Suprapubic skin (tissue), 4 donors: ENCODE results near the gene TRIM66. TPM values are rescaled to one million over a fixed set of nuclear protein-coding genes. Genes with fewer than 3 reads are reported as not detected.

Source experiments
- DNase-seq, 2 donors: peaks; one replicate each; pipeline ENCODE4 v3.0.0-alpha.2; 2019; ENCODE audit warnings: low spot score in 2 of 2
- H3K27ac ChIP-seq: fragments of 200-600 bp; sonication (generic); one replicate; pipeline ENCODE4 v1.5.1; 2019
- H3K27me3 ChIP-seq: fragments of 200-600 bp; sonication (generic); one replicate; pipeline ENCODE4 v1.5.1; 2019
- H3K36me3 ChIP-seq: fragments of 200-600 bp; sonication (generic); one replicate; pipeline ENCODE4 v1.5.1; 2019
- H3K4me1 ChIP-seq: fragments of 200-600 bp; sonication (generic); one replicate; pipeline ENCODE4 v1.5.1; 2019
- H3K4me3 ChIP-seq: fragments of 200-600 bp; sonication (generic); one replicate; pipeline ENCODE4 v1.5.1; 2019; ENCODE audit warnings: mild to moderate bottlenecking
- H3K9me3 ChIP-seq: fragments of 200-600 bp; sonication (generic); one replicate; pipeline ENCODE4 v1.5.1; 2019
- EP300 ChIP-seq: sonication (generic); formaldehyde crosslinking; IDR thresholded peaks from one replicate; pipeline ENCODE4 v1.6.1; 2017; ENCODE audit warnings: antibody characterized with exemption
- POLR2A ChIP-seq, 2 donors: fragments of 450-650 bp; IDR thresholded peaks; one replicate each; pipeline ENCODE4 v1.6.1; 2017; ENCODE audit warnings: antibody characterized with exemption in 2 of 2, mild to moderate bottlenecking in 2 of 2, moderate library complexity in 2 of 2
- POLR2AphosphoS5 ChIP-seq, 3 donors: sonication (generic); formaldehyde crosslinking; IDR thresholded peaks; one replicate each; pipeline ENCODE4 v1.6.1; 2017; ENCODE audit warnings: antibody characterized with exemption in 3 of 3
- WGBS: methylation state at CpG from one replicate; pipeline ENCODE4 v1.1.5; 2018; 5-methylcytosine and 5-hydroxymethylcytosine counted together
- total RNA-seq, 4 donors: library from RNA; depleted of rRNA; stranded (reverse); fragments of >200 nt; gene quantifications; one replicate each; pipeline ENCODE4 v1.1.0, GENCODE V29; 2016
- TF ChIP-seq, protein P1 (sequence below), 2 donors: fragments of 200-600 bp in 1 of 2; fragments of 450-650 bp in 1 of 2; sonication (generic) in 1 of 2; IDR thresholded peaks; one replicate each; pipeline ENCODE4 v1.5.1; 2016 to 2019; ENCODE audit warnings: antibody characterized with exemption in 2 of 2, mild to moderate bottlenecking in 1 of 2, moderate library complexity in 1 of 2

TRIM66 gene
- total RNA-seq, 4 donors from 2014 or later: 9.9 to 20.3 (median 11.7) TPM

DNA sequence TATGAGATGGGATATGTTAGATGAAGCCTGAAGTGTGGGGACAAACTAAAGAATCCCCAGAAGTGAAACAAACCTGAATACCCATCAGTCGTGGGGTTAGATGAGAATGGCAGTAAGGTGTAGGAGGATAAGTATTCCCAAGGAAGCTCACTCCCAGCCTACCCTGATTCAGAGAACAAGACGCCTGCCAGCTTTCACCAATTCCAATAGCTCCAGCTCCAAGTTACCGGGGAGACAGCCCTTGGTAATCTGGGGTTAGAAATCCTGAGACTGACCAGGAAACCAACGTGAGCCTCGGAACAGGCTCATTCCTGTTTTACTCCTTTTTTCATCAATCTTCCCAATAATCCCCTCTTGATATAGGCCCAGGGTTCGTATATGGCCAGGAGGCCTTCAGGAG is 46.6 kb upstream of the TRIM66 start:
- TF ChIP-seq POLR2AphosphoS5 (IDR thresholded peaks at IDR 0.05) (no peak), POLR2A (IDR thresholded peaks at IDR 0.05) (no peak), EP300 (no peak)
- TF ChIP-seq, protein P1, sequence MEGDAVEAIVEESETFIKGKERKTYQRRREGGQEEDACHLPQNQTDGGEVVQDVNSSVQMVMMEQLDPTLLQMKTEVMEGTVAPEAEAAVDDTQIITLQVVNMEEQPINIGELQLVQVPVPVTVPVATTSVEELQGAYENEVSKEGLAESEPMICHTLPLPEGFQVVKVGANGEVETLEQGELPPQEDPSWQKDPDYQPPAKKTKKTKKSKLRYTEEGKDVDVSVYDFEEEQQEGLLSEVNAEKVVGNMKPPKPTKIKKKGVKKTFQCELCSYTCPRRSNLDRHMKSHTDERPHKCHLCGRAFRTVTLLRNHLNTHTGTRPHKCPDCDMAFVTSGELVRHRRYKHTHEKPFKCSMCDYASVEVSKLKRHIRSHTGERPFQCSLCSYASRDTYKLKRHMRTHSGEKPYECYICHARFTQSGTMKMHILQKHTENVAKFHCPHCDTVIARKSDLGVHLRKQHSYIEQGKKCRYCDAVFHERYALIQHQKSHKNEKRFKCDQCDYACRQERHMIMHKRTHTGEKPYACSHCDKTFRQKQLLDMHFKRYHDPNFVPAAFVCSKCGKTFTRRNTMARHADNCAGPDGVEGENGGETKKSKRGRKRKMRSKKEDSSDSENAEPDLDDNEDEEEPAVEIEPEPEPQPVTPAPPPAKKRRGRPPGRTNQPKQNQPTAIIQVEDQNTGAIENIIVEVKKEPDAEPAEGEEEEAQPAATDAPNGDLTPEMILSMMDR (IDR thresholded peaks at IDR 0.05): no peak
- no peak overlapping the region for H3K27ac ChIP-seq
- H3K4me3 ChIP-seq: no peak overlapping the region
- H3K27me3 ChIP-seq: no peaks in the 10 kb centered on the region
- H3K36me3 ChIP-seq: peaks cover 21% of the 10 kb centered on the region
- WGBS: 91% methylated on average over 6 of the region's 6 CpGs
- H3K9me3 ChIP-seq: no peaks in the 10 kb centered on the region
- DNase-seq: no peak
- H3K4me1 ChIP-seq: peaks cover 22% of the 10 kb centered on the region

DNA sequence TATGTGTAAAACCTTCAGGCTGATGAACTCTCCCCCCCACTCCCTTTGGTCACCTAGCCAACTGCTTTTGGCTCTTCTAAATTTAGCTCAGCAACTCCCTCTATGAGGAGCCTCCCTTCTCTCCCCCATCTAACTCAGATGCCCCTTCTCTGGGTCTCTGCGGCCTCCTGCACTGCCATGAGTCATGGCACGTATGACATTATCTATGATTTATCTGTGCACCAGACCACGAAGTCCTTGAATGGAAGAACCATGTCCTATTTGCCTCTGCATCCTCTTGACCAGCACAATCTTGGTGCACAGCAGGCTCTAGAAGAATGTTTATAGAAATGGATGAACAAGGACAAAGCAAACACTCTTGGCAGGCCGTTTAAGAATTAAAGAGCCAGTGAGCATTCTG is 46.1 kb upstream of the TRIM66 start:
- Histone ChIP-seq H3K4me1 (peaks cover 22% of the 10 kb centered on the region), H3K27ac (no peak overlapping the region), H3K27me3 (no peaks in the 10 kb centered on the region), H3K36me3 (peaks cover 21% of the 10 kb centered on the region), H3K4me3 (no peak overlapping the region), H3K9me3 (no peaks in the 10 kb centered on the region)
- TF ChIP-seq EP300 (no peak), POLR2AphosphoS5 (IDR thresholded peaks at IDR 0.05) (no peak), POLR2A (IDR thresholded peaks at IDR 0.05) (no peak)
- TF ChIP-seq, protein P1 (IDR thresholded peaks at IDR 0.05): no peak
- WGBS: 78% methylated on average over 4 of the region's 4 CpGs
- no peak for DNase-seq

DNA sequence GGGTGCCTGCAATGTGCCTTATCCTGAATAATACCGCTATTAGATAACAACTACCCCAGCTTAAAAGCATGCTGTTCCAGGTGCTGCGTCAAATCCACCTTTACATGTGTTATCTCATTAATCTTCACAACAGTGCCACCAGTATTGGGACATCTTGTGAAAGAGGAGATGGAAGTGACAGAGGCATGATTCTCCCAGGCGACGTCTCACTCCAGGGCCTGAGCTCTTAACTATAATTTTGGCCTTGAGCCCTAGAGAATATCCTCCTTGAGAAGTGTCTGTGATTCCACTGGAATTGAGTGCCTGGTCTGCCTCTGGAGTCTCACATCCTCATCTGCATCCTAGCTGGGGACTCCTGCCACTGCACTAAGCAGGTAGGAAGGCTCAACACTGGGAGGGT is 43.9 kb upstream of the TRIM66 start:
- H3K9me3 ChIP-seq: no peaks in the 10 kb centered on the region
- no peak overlapping the region for H3K27ac ChIP-seq
- WGBS: 82% methylated on average over 4 of the region's 4 CpGs
- no peaks in the 10 kb centered on the region for H3K27me3 ChIP-seq
- no peak for DNase-seq
- peaks cover 21% of the 10 kb centered on the region for H3K36me3 ChIP-seq
- H3K4me1 ChIP-seq: peaks cover 22% of the 10 kb centered on the region
- TF ChIP-seq EP300 (no peak), POLR2AphosphoS5 (IDR thresholded peaks at IDR 0.05) (no peak), POLR2A (IDR thresholded peaks at IDR 0.05) (no peak)
- TF ChIP-seq, protein P1 (IDR thresholded peaks at IDR 0.05): no peak
- H3K4me3 ChIP-seq: no peak overlapping the region

DNA sequence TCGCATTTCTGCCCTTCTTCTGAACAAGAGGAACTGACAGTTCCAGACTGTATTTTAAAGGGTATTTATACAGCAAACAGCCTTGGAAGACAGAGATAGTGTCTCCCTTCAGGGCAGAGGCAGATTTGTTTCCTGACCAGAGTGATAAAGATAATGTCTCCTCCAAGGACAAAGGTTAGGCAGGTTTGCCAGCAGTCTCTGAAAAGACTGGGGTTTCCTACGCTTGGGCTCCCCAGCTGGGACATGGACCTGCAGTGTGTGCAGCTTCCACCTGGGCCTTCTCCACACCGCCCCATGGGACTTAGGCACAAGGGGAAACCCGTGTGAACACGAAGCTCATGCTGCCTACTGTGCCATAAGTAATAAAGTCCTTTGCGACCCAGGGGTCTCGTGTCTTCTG is 42.2 kb upstream of the TRIM66 start:
- H3K27me3 ChIP-seq: no peaks in the 10 kb centered on the region
- TF ChIP-seq, protein P1 (IDR thresholded peaks at IDR 0.05): no peak
- TF ChIP-seq POLR2A (IDR thresholded peaks at IDR 0.05): no peak
- TF ChIP-seq EP300: no peak
- no peak for TF ChIP-seq POLR2AphosphoS5 (IDR thresholded peaks at IDR 0.05)
- WGBS: 91% methylated on average over 7 of the region's 7 CpGs
- H3K36me3 ChIP-seq: peaks cover 9% of the 10 kb centered on the region
- peaks cover 39% of the 10 kb centered on the region for H3K4me1 ChIP-seq
- no peak overlapping the region for H3K4me3 ChIP-seq
- no peak for DNase-seq
- no peaks in the 10 kb centered on the region for H3K9me3 ChIP-seq
- H3K27ac ChIP-seq: no peak overlapping the region

DNA sequence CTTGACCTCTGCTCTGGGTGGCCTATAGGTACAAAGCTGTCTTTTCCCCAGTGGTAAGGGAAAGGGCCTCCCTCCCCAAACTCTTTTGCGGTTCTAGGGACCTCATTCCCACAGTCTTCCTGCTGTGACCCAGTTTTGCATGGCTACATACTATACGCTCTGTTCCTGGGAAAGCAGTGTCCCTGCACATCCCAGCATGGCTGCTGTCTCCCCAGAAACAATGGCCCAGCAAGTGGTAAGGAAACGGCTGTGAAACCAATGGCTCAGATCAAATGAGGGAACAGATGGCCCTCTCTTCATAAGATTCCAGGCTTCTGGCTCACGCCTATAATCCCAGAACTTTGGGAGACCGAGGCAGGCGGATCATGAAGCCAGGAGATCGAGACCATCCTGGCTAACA is 41.2 kb upstream of the TRIM66 start:
- Histone ChIP-seq H3K36me3 (peaks cover 9% of the 10 kb centered on the region), H3K4me1 (peaks cover 49% of the 10 kb centered on the region), H3K27me3 (no peaks in the 10 kb centered on the region), H3K27ac (no peak overlapping the region), H3K9me3 (no peaks in the 10 kb centered on the region), H3K4me3 (no peak overlapping the region)
- TF ChIP-seq EP300 (no peak), POLR2A (IDR thresholded peaks at IDR 0.05) (no peak)
- DNase-seq: no peak
- whole genome bisulfite sequencing: 93% methylated on average over 5 of the region's 7 CpGs

DNA sequence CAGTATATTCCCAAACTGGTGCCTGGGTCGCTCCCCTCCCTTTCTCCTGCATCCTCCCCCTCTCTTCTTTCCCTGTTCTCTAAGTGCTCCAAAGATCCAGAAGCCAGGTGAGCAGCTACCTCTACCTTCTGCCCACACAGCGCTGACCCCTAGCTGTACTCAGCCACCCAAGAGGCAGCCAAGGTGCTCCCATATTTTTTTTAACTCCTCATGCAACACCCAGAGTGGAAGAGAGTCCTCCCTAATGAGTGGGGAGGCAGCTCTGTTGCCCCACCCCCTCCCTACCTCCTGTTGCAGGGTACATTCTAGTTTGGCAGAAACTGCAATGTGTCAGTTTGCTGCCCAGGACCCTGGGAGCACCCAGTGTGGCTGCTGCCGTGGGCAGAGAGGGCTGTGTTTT is 40.3 kb upstream of the TRIM66 start:
- Histone ChIP-seq H3K36me3 (peaks cover 9% of the 10 kb centered on the region), H3K4me1 (peaks cover 58% of the 10 kb centered on the region), H3K27me3 (no peaks in the 10 kb centered on the region), H3K4me3 (no peak overlapping the region), H3K27ac (peak overlapping the region; percentile 15), H3K9me3 (no peaks in the 10 kb centered on the region)
- DNase-seq: no peak
- TF ChIP-seq, protein P1 (IDR thresholded peaks at IDR 0.05): no peak
- TF ChIP-seq EP300 (no peak), POLR2AphosphoS5 (IDR thresholded peaks at IDR 0.05) (no peak), POLR2A (IDR thresholded peaks at IDR 0.05) (no peak)
- WGBS: 89% methylated on average over 3 of the region's 3 CpGs
